Left lung (tissue), 10 donors: ENCODE data around the gene G3BP1. TPM values are rescaled to one million over a fixed set of nuclear protein-coding genes. Genes with fewer than 3 reads are reported as not detected.

Source experiments
- ATAC-seq: fragments of 200-7000 bp; cut with Tn5 transposase; one replicate; pipeline ENCODE4 v1.9.1; 2020; ENCODE audit warnings: moderate library complexity
- DNase-seq, 4 donors: peaks; one replicate each; pipeline ENCODE4 v3.0.0-alpha.2; 2013 to 2020
- H3K27ac ChIP-seq, 2 donors: fragments of 200-600 bp; sonication (generic) in 1 of 2; one replicate each; pipeline versions ENCODE4 v1.5.0 to v1.8.0; 2020 to 2021
- H3K27me3 ChIP-seq, 2 donors: fragments of 200-600 bp; sonication (generic) in 1 of 2; one replicate each; pipeline versions ENCODE4 v1.5.0 to v1.8.0; 2020 to 2021
- H3K36me3 ChIP-seq, 2 donors: fragments of 200-600 bp; sonication (generic) in 1 of 2; one replicate each; pipeline versions ENCODE4 v1.5.0 to v1.8.0; 2020 to 2021
- H3K4me1 ChIP-seq, 2 donors: fragments of 200-600 bp; one replicate each; pipeline ENCODE4 v1.8.0; 2021
- H3K4me3 ChIP-seq, 2 donors: fragments of 200-600 bp; sonication (generic) in 1 of 2; one replicate each; pipeline versions ENCODE4 v1.5.0 to v1.8.0; 2020 to 2021; ENCODE audit warnings: mild to moderate bottlenecking in 1 of 2
- H3K9me3 ChIP-seq, 2 donors: fragments of 200-600 bp; sonication (generic) in 1 of 2; one replicate each; pipeline versions ENCODE4 v1.5.0 to v1.8.0; 2020 to 2021
- intact Hi-C, 2 donors: fragments of 100-400 bp; cut with DNase I; formaldehyde crosslinking; loops; one replicate each; pipeline versions ENCODE4 v1.11.2 to v1.14.2; 2022
- polyA plus RNA-seq, 6 donors: library from polyadenylated mRNA; unstranded; fragments of 120-200 nt; gene quantifications; one replicate each; pipeline ENCODE4 v1.2.1, GENCODE V29; 2013; ENCODE audit not compliant: insufficient read length in 6 of 6
- total RNA-seq, 2 donors: library from RNA; stranded (reverse); fragmentation: NEBNext Ultra II Directional; extraction: Animal tissue kit (Norgen Biotek cat#: 25700); gene quantifications; one replicate each; pipeline ENCODE4 v1.2.1, GENCODE V29; 2021
- TF ChIP-seq, protein P1 (sequence below), 2 donors: fragments of 200-600 bp; sonication (generic) in 1 of 2; IDR thresholded peaks; one replicate each; pipeline versions ENCODE4 v1.5.0 to v1.8.0; 2021; ENCODE audit warnings: antibody characterized with exemption in 2 of 2
- donor health status: DM: no; HTN: yes; CAD: no.
- donor health status: DM: no; HTN: no; CAD: no.

The G3BP1 gene
- total and polyA plus RNA-seq, 8 donors: 125 to 207 (median 146) TPM

DNA sequence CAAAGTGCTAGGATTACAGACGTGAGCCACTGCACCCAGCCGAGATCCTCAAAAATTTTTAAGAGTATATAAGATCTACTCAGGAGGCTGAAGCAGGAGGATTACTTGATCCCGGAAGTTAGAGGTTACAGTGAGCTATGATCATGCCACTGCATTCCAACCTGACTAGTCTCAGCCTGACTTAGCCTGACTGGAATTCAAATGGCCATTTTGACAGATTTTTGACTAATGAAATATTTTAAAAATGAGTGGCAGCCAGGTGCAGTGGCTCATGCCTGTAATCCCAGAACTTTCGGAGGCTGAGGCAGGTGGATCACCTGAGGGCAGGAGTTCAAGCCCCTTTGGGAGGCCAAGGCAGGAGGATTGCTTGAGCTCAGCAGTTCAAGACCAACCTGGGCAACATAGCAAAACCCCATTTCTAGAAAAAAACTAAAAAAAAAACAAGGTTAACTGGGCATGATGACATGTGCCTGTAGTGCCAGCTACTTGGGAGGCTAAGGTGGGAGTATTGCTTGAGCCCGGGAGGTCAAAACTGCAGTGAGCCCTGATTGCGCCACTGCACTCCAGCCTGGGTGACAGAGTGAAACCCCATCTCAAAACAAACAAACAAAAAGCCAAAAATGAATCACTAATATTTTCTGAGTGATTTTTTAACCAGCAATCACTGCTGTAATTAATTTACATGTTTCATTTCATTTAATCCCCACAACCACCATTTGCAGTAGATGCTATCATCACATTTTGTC lies 29.9 kb upstream of the G3BP1 start:
- H3K9me3 ChIP-seq: no peaks in the 10 kb centered on the region
- no peak overlapping the region for H3K4me3 ChIP-seq
- ATAC-seq (no peak), DNase-seq (no peak)
- TF ChIP-seq, protein P1, sequence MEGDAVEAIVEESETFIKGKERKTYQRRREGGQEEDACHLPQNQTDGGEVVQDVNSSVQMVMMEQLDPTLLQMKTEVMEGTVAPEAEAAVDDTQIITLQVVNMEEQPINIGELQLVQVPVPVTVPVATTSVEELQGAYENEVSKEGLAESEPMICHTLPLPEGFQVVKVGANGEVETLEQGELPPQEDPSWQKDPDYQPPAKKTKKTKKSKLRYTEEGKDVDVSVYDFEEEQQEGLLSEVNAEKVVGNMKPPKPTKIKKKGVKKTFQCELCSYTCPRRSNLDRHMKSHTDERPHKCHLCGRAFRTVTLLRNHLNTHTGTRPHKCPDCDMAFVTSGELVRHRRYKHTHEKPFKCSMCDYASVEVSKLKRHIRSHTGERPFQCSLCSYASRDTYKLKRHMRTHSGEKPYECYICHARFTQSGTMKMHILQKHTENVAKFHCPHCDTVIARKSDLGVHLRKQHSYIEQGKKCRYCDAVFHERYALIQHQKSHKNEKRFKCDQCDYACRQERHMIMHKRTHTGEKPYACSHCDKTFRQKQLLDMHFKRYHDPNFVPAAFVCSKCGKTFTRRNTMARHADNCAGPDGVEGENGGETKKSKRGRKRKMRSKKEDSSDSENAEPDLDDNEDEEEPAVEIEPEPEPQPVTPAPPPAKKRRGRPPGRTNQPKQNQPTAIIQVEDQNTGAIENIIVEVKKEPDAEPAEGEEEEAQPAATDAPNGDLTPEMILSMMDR (IDR thresholded peaks at IDR 0.05): no peak
- H3K27me3 ChIP-seq: no peaks in the 10 kb centered on the region
- peak overlapping the region; percentile 21 to 79 for H3K27ac ChIP-seq
- peaks cover 18 to 52% of the 10 kb centered on the region in 2 donors for H3K4me1 ChIP-seq
- H3K36me3 ChIP-seq: peaks cover 0 to 47% of the 10 kb centered on the region in 2 donors
- intact Hi-C loops: loop anchor here in 1 of 2 donors (2.0 kb wide), 1 partner anchor 83 kb away; no protein-coding TSS in a partner anchor

DNA sequence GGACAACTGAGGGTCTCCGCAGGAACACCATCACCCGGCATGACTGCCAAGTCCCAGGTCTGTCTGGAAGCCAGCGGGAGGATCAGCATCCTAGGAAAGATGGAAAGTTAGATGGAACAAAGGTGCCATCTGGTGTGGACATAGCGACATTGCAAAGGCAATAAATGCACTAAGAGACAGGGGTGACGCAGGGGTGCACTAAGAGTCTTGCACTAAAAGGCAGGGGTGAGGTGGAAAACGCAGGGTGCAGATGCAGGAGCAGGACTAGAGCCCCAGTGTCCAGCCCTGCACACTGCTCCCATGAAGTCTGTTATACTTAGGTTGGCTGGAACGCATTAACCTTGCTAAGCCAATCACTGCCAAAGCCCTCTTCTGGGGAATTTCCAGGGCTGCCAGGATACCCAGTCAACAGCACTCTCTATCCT lies 28.9 kb upstream of the G3BP1 start:
- Histone ChIP-seq H3K4me3 (no peak overlapping the region), H3K27ac (no peak overlapping the region), H3K9me3 (no peaks in the 10 kb centered on the region), H3K36me3 (peaks cover 0 to 47% of the 10 kb centered on the region in 2 donors), H3K27me3 (no peaks in the 10 kb centered on the region), H3K4me1 (peaks cover 18 to 53% of the 10 kb centered on the region in 2 donors)
- intact Hi-C loops: loop anchor here in 1 of 2 donors (2.0 kb wide), 1 partner anchor 84 kb away; no protein-coding TSS in a partner anchor
- DNase-seq (peak in 1 of 4 donors; percentile 39), ATAC-seq (peak; percentile 45)
- TF ChIP-seq, protein P1 (IDR thresholded peaks at IDR 0.05): peak; percentile 19 to 33

GRCh38 chr5:151743530-151743929 lies 28.2 kb upstream of the G3BP1 start:
- DNase-seq (no peak), ATAC-seq (no peak)
- Histone ChIP-seq H3K36me3 (peaks cover 0 to 47% of the 10 kb centered on the region in 2 donors), H3K27ac (no peak overlapping the region), H3K4me3 (no peak overlapping the region), H3K27me3 (no peaks in the 10 kb centered on the region), H3K4me1 (peaks cover 18 to 53% of the 10 kb centered on the region in 2 donors), H3K9me3 (no peaks in the 10 kb centered on the region)
- TF ChIP-seq, protein P1 (IDR thresholded peaks at IDR 0.05): no peak
- intact Hi-C loops: loop anchor here in 1 of 2 donors (2.0 kb wide), 1 partner anchor 85 kb away; no protein-coding TSS in a partner anchor

GRCh38 chr5:151745071-151745705 lies 26.6 kb upstream of the G3BP1 start:
- TF ChIP-seq, protein P1 (IDR thresholded peaks at IDR 0.05): no peak
- intact Hi-C loops: no loop called here
- ATAC-seq: peak; percentile 9

DNA sequence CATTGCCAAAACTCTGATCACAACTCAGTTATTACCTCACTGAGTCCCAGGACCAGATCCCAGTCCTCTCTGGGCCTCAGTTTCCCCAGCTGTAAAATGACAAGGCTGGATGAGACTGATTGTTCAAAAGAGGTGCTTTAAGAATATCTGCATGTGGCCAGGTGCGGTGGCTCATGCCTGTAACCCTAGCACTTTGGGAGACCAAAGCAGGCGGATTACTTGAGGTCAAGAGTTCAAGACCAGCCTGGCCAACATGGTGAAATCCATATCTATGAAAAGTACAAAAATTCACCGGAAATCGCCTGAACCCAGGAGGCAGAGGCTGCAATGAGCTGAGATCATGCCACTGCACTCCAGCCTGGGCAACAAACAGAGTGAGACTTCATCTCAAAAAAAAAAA lies 21.6 kb upstream of the G3BP1 start:
- DNase-seq (no peak), ATAC-seq (no peak)
- Histone ChIP-seq H3K4me3 (no peak overlapping the region), H3K27ac (peak overlapping the region; percentile 36 to 62), H3K9me3 (no peaks in the 10 kb centered on the region), H3K27me3 (no peaks in the 10 kb centered on the region), H3K36me3 (peaks cover 0 to 10% of the 10 kb centered on the region in 2 donors), H3K4me1 (peaks cover 0 to 52% of the 10 kb centered on the region in 2 donors)
- TF ChIP-seq, protein P1 (IDR thresholded peaks at IDR 0.05): no peak
- intact Hi-C loops: no loop called here

More at GRCh38 chr5:151745071-151745705, 26.6 kb upstream of the G3BP1 start:
- DNase-seq: no peak
- Histone ChIP-seq H3K27me3 (no peaks in the 10 kb centered on the region), H3K36me3 (peaks cover 0 to 47% of the 10 kb centered on the region in 2 donors), H3K4me1 (peaks cover 12 to 54% of the 10 kb centered on the region in 2 donors), H3K9me3 (no peaks in the 10 kb centered on the region), H3K27ac (peak overlapping the region; percentile 40 to 72), H3K4me3 (no peak overlapping the region)
